Activated CD8-positive, alpha-beta memory T cell treated with anti-CD3 and anti-CD28 coated beads for 36 hours (primary cell): ENCODE data around the gene RAB2B. TPM values are rescaled to one million over a fixed set of nuclear protein-coding genes. Genes with fewer than 3 reads are reported as not detected.

Source experiments
- CTCF ChIA-PET: fragments of 350-600 bp; sonication (Branson Sonifier 250); formaldehyde crosslinking; loops from one replicate; lab custom pipeline; 2021; ENCODE audit warnings: antibody characterized with exemption; lab: Charles Lee
- POLR2A ChIA-PET: fragments of 350-600 bp; sonication (Branson Sonifier 250); formaldehyde crosslinking; loops from one replicate; lab custom pipeline; 2021; ENCODE audit warnings: antibody characterized with exemption; lab: Charles Lee
- total RNA-seq, 2 experiments: library from RNA; stranded (reverse); gene quantifications; one replicate each; pipeline ENCODE4 v1.2.3, GENCODE V29; 2021

RAB2B gene
- total RNA-seq, 2 experiments from 2014 or later: 17.2 to 23.1 TPM

GRCh38 chr14:21431126-21431525, 45.6 kb downstream of the RAB2B start:
- ChIA-PET POLR2A (no interaction called here), CTCF (no interaction called here)

DNA sequence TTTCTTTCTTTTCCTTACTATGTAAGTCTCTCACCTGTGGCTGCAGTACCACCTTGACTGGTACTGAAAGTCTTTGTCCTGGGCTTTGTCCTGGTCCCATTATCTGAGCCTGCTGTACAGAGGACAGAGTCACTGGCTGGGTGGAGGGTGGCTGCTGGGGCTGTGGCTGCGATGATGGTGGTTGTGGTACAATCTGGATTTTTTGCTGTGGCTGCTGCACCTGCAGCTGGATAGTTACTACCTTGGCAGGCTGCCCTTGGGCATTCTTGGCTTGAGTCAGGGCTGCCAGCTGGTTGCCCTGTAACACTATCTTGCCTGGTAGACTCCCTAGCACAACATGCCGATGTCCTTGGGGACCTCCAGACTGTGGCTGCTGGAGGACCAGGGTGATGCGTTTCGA, 47.8 kb downstream of the RAB2B start:
- POLR2A ChIA-PET: no interaction called here
- CTCF ChIA-PET: no interaction called here

- POLR2A ChIA-PET: no interaction called here
These were observed 50.1 kb downstream of the RAB2B start for GRCh38 chr14:21426692-21427091.

GRCh38 chr14:21419528-21419927, 57.2 kb downstream of the RAB2B start:
- POLR2A ChIA-PET: no interaction called here
- CTCF ChIA-PET: no interaction called here

More at GRCh38 chr14:21426692-21427091, 50.1 kb downstream of the RAB2B start:
- CTCF ChIA-PET: interaction anchor here (1.0 kb wide), 1 partner anchor 11 kb away, joined by 4 read pairs; no protein-coding TSS in a partner anchor

DNA sequence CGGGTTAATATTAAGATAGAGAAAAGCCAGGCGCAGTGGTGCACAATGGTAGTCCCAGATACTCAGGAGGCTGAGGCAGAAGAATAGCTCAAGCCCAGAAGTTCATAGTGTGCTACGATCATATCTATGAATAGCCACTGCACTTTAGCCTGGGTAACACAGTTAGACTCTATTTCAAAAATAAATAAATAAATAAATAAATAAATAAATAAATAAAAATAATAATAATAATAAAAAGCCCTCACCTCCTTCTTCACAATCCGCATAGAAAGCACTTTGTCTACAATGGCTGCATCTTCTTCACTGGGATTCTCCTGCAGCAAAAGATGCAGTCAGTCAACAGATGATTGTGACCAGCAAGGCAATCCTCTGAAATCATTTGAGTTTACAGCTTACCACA, 61.4 kb downstream of the RAB2B start:
- ChIA-PET POLR2A (no interaction called here), CTCF (interaction anchor here (0.6 to 0.9 kb wide), 2 partner anchors 71 to 143 kb away, joined by 3 to 4 read pairs; no protein-coding TSS in a partner anchor)

- ChIA-PET CTCF (interaction anchor here (1.0 kb wide), 1 partner anchor 63 kb away, joined by 3 read pairs; the partner anchor contains the start of genes RAB2B and TOX4), POLR2A (interaction anchor here (0.5 to 1.9 kb wide), 4 partner anchors 23 to 149 kb away, joined by 3 to 5 read pairs (median 4); no protein-coding TSS in a partner anchor)
These were observed 62.6 kb downstream of the RAB2B start for GRCh38 chr14:21414137-21414631.

Other genes starting within 250 kb of the RAB2B start
- gene HNRNPC, start 207.5 kb downstream of the RAB2B start, total RNA-seq: 1,000 to 10,000 TPM; 1,162 to 1,180 TPM
- gene RPGRIP1, start 196.9 kb downstream of the RAB2B start, total RNA-seq: not detected
- 100 to 1,000 TPM; 207 to 214 TPM for gene SUPT16H, start 92.9 kb downstream of the RAB2B start, total RNA-seq
- 10 to 100 TPM; 85.5 to 90.9 TPM for gene CHD8, start 20.8 kb downstream of the RAB2B start, total RNA-seq
- gene TOX4, start 236 bp upstream of the RAB2B start, total RNA-seq: 10 to 100 TPM; 73.6 to 76.2 TPM
- gene METTL3, start 34.4 kb upstream of the RAB2B start, total RNA-seq: 10 to 100 TPM; 64.2 to 64.9 TPM
- gene SALL2, start 49.4 kb upstream of the RAB2B start, total RNA-seq: 1 to 10 TPM; 2.9 to 3.1 TPM
- not detected for gene OR10G3, start 103.1 kb upstream of the RAB2B start, total RNA-seq
- not detected for gene OR10G2, start 158.0 kb upstream of the RAB2B start, total RNA-seq
- gene OR4E2, start 176.9 kb upstream of the RAB2B start, total RNA-seq: not detected
- gene OR4E1, start 196.9 kb upstream of the RAB2B start, total RNA-seq: not detected